Mucosa of stomach (tissue), 1 donor: ENCODE data around the gene PDZD2.
"Not testable (repeated sequence)": the region's sequence is repeated elsewhere in the genome, so short reads cannot be mapped to it uniquely, and the experiment has no call there.

Source experiments
- H3K27me3 ChIP-seq: one replicate; pipeline ENCODE4 v1.7.0; 2013; ENCODE audit warnings: mild to moderate bottlenecking, low read length; ENCODE audit not compliant: control insufficient read depth, insufficient read depth
- H3K36me3 ChIP-seq: one replicate; pipeline ENCODE4 v1.7.0; 2013; ENCODE audit warnings: low read length; ENCODE audit not compliant: control insufficient read depth, insufficient read depth
- H3K4me1 ChIP-seq: one replicate; pipeline ENCODE4 v1.7.0; 2013; ENCODE audit warnings: mild to moderate bottlenecking, low read length; ENCODE audit not compliant: control insufficient read depth, insufficient read depth
- H3K4me3 ChIP-seq: one replicate; pipeline ENCODE4 v1.7.0; 2013; ENCODE audit warnings: low read length
- H3K9ac ChIP-seq: one replicate; pipeline ENCODE4 v1.7.0; 2013; ENCODE audit warnings: mild to moderate bottlenecking, low read length, moderate library complexity
- H3K9me3 ChIP-seq: one replicate; pipeline ENCODE4 v1.7.0; 2013; ENCODE audit warnings: mild to moderate bottlenecking, low read length, moderate library complexity; ENCODE audit not compliant: control insufficient read depth
- donor health status: Pancreatic carcinoma.

Gene PDZD2

GRCh38 chr5:31767335-31768031 lies 128.6 kb downstream of the PDZD2 start:
- Histone ChIP-seq H3K4me3 (no peak overlapping the region), H3K36me3 (no peaks in the 10 kb centered on the region), H3K9me3 (no peaks in the 10 kb centered on the region), H3K9ac (no peak overlapping the region), H3K27me3 (no peaks in the 10 kb centered on the region), H3K4me1 (no peaks in the 10 kb centered on the region)

DNA sequence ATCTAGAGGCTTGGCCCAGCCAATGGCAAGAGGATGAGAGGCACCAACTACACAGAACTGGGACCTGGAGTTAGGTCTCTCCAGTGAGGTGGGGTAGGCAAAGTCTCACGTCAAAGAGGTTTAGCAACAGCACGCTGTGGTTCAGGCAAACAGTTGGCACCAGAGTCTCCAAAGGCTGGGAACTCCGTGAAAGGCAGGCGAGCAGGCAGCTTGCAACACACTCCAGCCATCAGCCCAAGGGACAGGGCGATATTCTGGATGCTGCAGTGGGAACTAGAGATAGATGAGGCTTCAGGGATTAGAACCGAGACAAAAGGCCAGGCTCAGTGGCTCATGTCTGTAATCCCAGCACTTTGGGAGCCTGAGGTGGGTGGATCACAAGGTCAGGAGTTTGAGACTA lies 129.1 kb downstream of the PDZD2 start:
- H3K9me3 ChIP-seq, result no peaks in the 10 kb centered on the region
- no peaks in the 10 kb centered on the region for H3K36me3 ChIP-seq
- H3K4me3 ChIP-seq, result no peak overlapping the region
- H3K27me3 ChIP-seq, result no peaks in the 10 kb centered on the region
- no peaks in the 10 kb centered on the region for H3K4me1 ChIP-seq
- no peak overlapping the region for H3K9ac ChIP-seq

DNA sequence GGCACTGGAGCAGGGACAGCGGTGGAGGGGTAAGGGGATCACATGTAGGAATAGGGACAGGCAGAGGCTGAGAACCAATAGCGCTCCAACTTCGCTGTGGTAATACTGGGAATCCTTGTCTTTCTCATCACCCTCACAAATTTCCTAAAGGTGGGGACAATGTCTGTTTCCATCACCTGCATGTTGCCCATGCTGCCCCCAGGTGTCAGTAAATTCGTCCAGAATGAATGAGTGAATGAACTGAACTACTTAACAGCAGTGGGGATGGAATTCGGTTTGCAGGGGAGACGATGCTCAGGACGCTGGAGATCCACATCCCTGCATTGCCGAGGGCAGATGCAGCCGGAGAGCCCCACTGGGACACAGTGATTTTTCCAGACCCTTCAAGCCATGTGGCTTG lies 129.9 kb downstream of the PDZD2 start:
- Histone ChIP-seq H3K4me1 (no peaks in the 10 kb centered on the region), H3K4me3 (no peak overlapping the region), H3K9me3 (no peaks in the 10 kb centered on the region), H3K36me3 (no peaks in the 10 kb centered on the region), H3K9ac (no peak overlapping the region), H3K27me3 (no peaks in the 10 kb centered on the region)

- Histone ChIP-seq H3K4me1 (no peaks in the 10 kb centered on the region), H3K9me3 (no peaks in the 10 kb centered on the region), H3K9ac (no peak overlapping the region), H3K4me3 (no peak overlapping the region), H3K36me3 (no peaks in the 10 kb centered on the region), H3K27me3 (no peaks in the 10 kb centered on the region)
Observed at GRCh38 chr5:31769530-31769929, 130.6 kb downstream of the PDZD2 start.

GRCh38 chr5:31770132-31770720 lies 131.3 kb downstream of the PDZD2 start:
- H3K9me3 ChIP-seq, result no peaks in the 10 kb centered on the region
- no peak overlapping the region for H3K4me3 ChIP-seq
- no peaks in the 10 kb centered on the region for H3K4me1 ChIP-seq
- no peaks in the 10 kb centered on the region for H3K27me3 ChIP-seq
- no peak overlapping the region for H3K9ac ChIP-seq
- no peaks in the 10 kb centered on the region for H3K36me3 ChIP-seq

- Histone ChIP-seq H3K9me3 (no peaks in the 10 kb centered on the region), H3K27me3 (no peaks in the 10 kb centered on the region), H3K9ac (no peak overlapping the region), H3K4me3 (no peak overlapping the region), H3K36me3 (no peaks in the 10 kb centered on the region), H3K4me1 (no peaks in the 10 kb centered on the region)
Observed at GRCh38 chr5:31770998-31771397, 132.1 kb downstream of the PDZD2 start.

GRCh38 chr5:31771500-31771899 lies 132.6 kb downstream of the PDZD2 start:
- no peak overlapping the region for H3K4me3 ChIP-seq
- no peaks in the 10 kb centered on the region for H3K9me3 ChIP-seq
- H3K9ac ChIP-seq, result no peak overlapping the region
- H3K4me1 ChIP-seq, result no peaks in the 10 kb centered on the region
- no peaks in the 10 kb centered on the region for H3K27me3 ChIP-seq
- no peaks in the 10 kb centered on the region for H3K36me3 ChIP-seq

DNA sequence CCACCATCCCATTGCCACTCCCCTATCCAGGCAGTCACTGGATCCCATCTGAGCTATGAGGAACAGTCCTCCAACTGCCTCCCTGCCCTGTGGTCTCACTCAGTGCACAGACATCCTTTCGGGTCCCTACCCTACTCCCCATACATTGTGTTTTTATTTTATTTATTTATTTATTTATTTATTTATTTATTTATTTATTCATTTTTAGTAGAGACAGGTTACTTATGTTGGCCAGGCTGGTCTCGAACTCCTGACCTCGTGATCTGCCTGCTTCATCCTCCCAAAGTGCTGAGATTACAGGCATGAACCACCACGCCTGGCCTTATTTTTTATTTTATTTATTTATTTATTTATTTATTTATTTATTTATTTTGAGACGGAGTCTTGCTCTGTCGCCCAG lies 137.4 kb downstream of the PDZD2 start:
- not testable (repeated sequence) for H3K36me3 ChIP-seq

GRCh38 chr5:31776976-31777651 lies 138.2 kb downstream of the PDZD2 start:
- Histone ChIP-seq H3K36me3 (no peaks in the 10 kb centered on the region), H3K4me3 (no peak overlapping the region), H3K4me1 (no peaks in the 10 kb centered on the region), H3K9me3 (no peaks in the 10 kb centered on the region), H3K27me3 (no peaks in the 10 kb centered on the region), H3K9ac (no peak overlapping the region)

More for the DNA sequence above, 137.4 kb downstream of the PDZD2 start:
- H3K27me3 ChIP-seq, H3K9me3 ChIP-seq, H3K4me1 ChIP-seq, H3K4me3 ChIP-seq, H3K9ac ChIP-seq: not testable (repeated sequence)

- Histone ChIP-seq H3K4me3 (no peak overlapping the region), H3K27me3 (no peaks in the 10 kb centered on the region), H3K36me3 (no peaks in the 10 kb centered on the region), H3K4me1 (no peaks in the 10 kb centered on the region), H3K9ac (no peak overlapping the region), H3K9me3 (no peaks in the 10 kb centered on the region)
Observed at GRCh38 chr5:31781772-31782171, 142.8 kb downstream of the PDZD2 start.

- Histone ChIP-seq H3K4me3 (no peak overlapping the region), H3K4me1 (no peaks in the 10 kb centered on the region), H3K27me3 (no peaks in the 10 kb centered on the region), H3K9me3 (no peaks in the 10 kb centered on the region), H3K9ac (no peak overlapping the region), H3K36me3 (no peaks in the 10 kb centered on the region)
Observed at GRCh38 chr5:31783086-31783645, 144.2 kb downstream of the PDZD2 start.

DNA sequence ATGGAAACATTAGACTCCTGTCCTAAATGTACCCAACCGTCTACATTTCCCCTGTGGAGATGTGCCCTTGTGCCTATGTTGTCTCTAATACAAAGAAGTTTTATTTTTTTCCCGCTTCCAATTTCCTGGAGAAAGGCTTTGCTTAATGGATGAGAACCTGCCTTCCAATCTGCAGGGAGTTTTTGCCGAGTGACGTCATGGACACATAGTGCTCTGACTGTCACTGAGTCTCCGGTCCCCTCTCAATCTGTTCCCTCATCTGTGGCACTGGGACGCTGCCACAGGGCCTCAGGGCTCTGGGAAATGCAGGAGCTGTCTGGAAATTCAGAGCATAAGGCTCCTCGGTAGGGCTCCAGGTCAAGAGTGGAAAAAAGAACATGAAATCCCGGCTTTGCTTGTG lies 144.8 kb downstream of the PDZD2 start:
- H3K9ac ChIP-seq, result no peak overlapping the region
- no peaks in the 10 kb centered on the region for H3K27me3 ChIP-seq
- no peaks in the 10 kb centered on the region for H3K9me3 ChIP-seq
- no peak overlapping the region for H3K4me3 ChIP-seq
- H3K36me3 ChIP-seq, result no peaks in the 10 kb centered on the region
- no peaks in the 10 kb centered on the region for H3K4me1 ChIP-seq
